ENCODE data around the gene FANCB.

The FANCB gene

DNA sequence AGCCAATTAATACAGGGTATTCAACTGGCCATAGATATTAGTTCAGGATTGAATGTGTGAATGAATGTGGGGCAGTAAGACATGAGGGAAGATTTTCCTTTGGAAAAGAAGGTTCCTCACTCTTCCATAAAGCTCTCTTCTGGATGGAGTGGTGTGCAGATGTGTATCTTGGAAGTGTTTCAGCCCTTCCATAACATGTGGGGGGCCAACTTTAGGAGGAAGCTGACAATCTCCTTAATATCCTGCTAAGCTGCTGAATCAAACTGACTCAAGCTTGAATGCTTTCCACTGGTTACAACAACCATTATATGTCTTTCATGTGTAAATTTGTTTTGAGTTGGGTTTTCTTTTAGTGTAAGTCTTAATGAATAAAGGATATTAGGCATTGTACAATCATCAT, 40.3 kb downstream of the FANCB start:
- no peak for DNase-seq

GRCh38 chrX:14832151-14832550, 40.7 kb downstream of the FANCB start:
- no peak for DNase-seq

- DNase-seq = no peak
Observed at GRCh38 chrX:14829643-14830042, 43.2 kb downstream of the FANCB start.

- DNase-seq = no peak
Observed at GRCh38 chrX:14826319-14826718, 46.5 kb downstream of the FANCB start.

DNA sequence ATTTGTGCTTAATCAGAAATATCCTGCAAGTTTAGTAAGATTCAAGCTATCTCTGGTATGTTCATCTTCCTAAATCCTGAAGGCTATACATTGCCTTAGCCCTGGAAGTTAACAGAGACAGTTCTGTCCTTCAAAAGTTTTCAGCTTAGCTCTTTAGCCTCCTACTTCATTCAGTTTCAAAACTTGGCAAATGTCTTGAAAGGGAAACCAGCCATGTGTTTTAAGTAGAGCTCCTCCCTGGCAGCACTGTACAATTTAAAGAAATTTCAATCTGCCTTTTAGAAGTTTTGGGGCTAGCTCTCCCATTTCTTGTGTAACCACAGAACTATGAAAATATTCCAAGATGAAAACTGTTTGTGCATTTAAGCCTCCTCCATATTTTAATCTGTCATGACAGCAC, 47.0 kb downstream of the FANCB start:
- DNase-seq = no peak

- DNase-seq = no peak
Observed at GRCh38 chrX:14819769-14820168, 53.1 kb downstream of the FANCB start.

DNA sequence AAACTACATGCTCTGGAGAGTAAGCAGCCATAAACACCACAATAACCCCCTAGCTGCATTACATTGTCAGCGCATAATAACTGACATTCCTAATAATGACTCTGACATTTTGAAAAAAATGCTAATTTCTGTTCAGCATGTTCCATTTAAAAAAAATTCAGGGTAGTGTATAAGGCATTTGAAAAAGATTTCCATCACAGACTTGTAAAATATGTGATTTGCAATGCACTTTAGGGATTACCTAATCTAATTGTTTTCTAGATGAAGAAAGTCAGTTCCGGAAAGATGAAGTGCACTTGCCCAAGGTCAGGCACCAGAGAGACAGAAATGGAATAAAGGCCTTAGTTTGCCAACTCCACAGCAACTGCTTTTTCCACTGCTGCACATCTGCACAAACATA, 55.3 kb downstream of the FANCB start:
- DNase-seq = no peak

DNA sequence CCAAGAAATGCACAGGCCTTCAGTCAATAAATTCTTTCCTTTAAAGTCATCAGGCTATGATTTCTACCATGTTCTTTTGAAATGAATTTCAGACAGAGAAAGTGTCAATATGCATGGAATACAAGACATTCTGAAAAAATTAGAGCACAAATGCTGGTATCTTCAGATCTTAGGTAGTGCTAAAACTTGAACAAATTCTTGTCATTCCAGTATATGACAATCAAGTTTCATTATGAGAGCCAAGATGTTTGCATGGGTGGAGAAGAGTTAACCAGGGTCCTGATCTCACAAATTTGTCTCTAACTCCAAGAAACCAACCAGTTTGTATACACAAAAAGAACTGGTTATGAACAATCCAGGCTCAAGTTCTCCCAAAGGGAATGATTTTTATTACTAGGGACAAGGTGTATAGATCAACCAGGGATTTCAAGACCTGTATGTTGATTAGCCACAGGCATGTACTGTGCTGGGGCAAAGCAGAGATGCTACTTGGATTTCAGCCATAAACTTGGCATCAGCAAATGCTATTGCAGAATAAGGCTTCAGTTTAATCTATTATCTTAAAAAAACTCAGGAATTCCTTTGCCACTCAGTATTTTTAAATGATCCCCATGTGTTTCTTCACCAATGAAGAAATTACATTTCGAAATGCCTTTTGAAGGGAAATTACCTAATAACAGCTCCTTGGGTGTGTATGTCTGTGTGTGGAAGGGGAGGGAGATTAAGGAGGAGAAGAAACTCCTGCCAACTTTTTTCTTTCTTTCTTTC, 69.7 kb downstream of the FANCB start:
- DNase-seq = no peak

DNA sequence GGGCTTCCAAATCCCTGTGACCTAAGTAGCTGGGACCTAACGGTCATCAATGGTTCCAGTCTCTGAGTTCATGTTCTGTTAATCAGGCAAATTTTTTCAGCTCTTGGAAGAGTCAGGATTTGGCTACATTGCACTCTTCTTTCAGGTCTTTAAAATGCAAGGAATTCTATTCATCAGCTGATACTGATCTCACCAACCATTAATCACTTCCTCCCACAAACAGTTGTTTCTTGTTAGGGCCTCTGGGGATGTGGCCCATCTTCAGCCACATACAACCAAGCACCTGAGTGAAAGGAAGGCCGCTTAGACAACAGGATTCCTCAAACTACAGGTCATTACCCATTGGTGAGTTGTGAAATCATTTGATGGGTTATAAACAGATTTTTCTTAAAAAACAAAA, 71.7 kb downstream of the FANCB start:
- no peak for DNase-seq

DNA sequence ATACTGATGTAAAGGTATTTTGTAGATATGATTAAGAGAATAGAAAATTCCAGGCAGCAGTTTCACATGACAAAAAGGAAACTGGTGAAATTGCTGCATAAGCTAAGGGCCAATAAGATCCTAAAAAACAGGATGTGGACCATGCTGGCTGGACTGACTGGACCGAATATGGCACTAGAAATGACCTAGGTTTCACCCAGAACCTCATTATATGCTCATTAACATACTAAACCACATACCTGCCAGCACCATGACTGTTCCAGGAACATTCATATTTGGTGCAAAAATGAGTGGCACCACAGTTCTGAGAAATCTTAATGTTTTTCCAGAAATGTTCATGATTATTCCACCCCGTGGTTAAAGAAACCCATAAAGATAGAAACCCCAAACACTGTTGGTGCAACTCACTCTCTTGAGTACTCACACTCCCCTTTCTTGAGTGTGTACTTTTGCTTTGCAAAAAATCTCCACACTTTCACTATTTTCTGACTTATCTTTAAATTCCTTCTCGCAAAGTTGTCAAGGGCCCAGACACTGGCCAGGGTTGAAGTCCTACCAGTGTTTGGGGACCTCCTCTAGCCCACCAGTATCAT, 74.0 kb downstream of the FANCB start:
- DNase-seq = no peak
